ENCODE results near the gene CIB2.

- no peak for TF ChIP-seq EZH2phosphoT487 (IDR thresholded peaks at IDR 0.05; ENCODE audit: low read depth)
- TF ChIP-seq, protein P1, sequence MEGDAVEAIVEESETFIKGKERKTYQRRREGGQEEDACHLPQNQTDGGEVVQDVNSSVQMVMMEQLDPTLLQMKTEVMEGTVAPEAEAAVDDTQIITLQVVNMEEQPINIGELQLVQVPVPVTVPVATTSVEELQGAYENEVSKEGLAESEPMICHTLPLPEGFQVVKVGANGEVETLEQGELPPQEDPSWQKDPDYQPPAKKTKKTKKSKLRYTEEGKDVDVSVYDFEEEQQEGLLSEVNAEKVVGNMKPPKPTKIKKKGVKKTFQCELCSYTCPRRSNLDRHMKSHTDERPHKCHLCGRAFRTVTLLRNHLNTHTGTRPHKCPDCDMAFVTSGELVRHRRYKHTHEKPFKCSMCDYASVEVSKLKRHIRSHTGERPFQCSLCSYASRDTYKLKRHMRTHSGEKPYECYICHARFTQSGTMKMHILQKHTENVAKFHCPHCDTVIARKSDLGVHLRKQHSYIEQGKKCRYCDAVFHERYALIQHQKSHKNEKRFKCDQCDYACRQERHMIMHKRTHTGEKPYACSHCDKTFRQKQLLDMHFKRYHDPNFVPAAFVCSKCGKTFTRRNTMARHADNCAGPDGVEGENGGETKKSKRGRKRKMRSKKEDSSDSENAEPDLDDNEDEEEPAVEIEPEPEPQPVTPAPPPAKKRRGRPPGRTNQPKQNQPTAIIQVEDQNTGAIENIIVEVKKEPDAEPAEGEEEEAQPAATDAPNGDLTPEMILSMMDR (IDR thresholded peaks at IDR 0.05; ENCODE audit: low read depth, low read length) = no peak
Measured at GRCh38 chr15:78102211-78102610, 29.0 kb downstream of the CIB2 start.
